Endometrial microvascular endothelial cells (primary cell): ENCODE data around the gene LMTK2. TPM values are rescaled to one million over a fixed set of nuclear protein-coding genes. Genes with fewer than 3 reads are reported as not detected.

Experiments
- in situ Hi-C: cut with HindIII; loops from 2 replicates; pipeline ENCODE4 v1.10.0; 2017; ENCODE audit warnings: low sequenced_read_pairs, low pct_unique_long_range_greater_than_20kb; ENCODE audit errors: inconsistent ontology term
- total RNA-seq: library from RNA; depleted of rRNA; stranded (reverse); fragments of >200 nt; gene quantifications from one replicate; pipeline ENCODE4 v1.2.3, GENCODE V29; 2015; ENCODE audit errors: inconsistent ontology term

LMTK2 gene
- total RNA-seq, 1 donor from 2014 or later: 11.1 TPM

DNA sequence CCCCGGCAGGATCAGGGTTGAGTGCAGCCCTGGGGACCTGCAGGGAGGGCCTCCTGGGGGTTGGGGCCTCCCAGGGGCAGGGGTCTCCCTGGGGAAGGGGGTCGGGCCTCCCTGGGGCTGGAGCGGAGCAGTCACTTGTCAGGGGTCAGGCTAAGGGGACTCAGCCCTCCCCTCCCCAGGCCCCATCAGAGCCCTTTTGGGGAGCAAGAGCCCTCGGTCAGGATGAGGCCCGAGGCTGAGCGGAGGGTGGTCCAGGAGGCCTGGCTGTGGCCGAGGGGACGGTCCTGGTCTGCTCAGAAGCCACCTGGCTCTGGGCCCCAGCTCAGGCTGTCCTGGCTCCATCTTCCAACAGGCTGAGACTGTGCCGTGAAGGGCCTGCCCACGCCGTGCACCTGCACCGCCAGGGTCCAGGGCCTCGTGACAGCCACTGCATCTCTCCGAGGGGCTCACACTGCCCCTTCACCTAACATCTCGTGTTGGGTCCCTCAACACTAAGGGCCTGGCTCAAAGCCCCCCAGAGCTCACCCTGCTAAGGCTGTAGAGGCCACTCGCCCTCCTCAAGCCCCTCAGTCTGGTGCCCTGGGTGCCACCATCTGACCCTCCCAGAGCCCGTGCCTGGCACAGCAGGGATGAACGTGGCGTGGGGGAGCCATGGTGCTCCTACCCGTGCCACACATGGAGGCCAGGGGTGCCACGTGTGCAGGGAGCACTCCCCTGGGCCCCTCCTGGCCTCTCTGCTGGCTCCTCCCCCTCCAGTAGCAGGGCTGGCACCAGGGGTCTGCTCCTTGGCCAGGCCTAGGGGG is 117.4 kb downstream of the LMTK2 start:
- in situ Hi-C loops: no loop called here

DNA sequence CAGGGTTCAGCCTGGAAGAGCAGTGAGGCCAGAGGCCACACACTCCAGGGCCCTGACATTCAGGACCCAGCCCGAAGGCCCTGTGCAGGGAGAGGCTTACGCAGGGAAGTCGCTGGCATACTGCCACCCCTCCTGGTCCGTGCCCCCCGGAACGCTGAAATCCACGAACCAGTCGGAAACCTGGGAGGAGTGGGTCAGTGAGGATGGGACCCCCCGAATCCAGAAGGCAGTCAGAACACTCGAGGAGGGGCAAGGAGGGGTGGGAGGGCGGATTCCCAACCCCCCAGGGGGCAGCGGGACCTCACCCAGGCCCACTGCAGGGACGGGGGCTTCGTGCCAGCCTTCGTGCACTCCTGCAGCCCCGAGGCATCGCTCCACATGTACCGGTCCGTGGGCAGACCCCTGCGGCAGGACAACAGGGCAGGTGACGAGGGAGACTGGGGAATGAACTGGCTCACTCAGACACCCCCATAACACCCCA is 118.1 kb downstream of the LMTK2 start:
- in situ Hi-C loops: no loop called here

DNA sequence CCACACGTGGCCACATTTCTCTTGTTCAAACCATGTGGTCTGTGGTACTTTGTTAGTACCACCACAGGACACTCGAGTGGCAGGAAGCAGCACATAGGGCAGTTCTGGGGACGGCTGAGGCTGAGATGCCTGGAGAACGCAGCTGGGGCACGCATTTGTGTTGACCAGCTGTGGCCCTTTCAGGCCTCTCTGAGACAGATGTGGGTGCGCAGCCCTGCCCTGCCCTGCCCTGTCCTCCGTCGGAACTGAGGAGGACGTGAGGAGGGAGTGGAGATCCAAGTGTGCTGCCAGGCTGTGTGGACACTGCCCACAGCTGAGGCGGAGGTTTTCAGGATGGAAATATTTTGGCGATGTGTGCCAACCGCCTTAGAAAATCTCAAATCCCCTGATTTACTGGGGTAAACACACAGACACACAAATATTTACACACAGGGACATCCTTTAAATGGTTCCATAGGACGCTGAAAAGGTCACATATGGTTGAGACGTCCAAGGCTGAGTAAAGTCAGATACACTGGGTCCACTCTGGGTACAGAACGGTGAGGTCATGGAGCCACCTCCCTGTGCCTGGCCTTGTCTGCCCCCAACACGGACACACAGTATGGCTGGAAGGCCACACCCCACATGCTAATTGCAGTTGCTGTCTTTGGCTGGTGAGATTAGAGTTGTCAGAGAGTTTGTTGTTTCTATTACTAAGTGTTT is 119.4 kb downstream of the LMTK2 start:
- in situ Hi-C loops: no loop called here

DNA sequence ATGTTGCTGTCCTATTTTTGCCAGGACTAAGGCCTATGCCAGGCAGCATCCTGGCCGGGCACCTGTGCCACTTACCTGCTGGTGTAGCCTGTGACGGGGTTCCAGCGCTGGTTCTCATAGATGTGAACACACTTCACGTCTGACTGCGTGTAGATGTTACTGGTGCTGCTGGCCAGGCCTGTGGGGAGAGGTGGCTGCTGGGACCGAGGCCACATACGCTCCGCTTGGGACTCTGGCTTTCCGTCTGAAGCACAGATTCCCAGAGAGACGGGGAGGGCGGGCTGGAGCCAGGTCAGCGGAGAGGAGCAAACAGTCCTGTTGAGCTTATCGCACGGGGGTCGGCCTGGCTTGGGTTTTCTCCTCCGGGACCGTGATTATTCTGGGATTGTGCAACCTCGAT is 121.3 kb downstream of the LMTK2 start:
- in situ Hi-C loops: no loop called here

DNA sequence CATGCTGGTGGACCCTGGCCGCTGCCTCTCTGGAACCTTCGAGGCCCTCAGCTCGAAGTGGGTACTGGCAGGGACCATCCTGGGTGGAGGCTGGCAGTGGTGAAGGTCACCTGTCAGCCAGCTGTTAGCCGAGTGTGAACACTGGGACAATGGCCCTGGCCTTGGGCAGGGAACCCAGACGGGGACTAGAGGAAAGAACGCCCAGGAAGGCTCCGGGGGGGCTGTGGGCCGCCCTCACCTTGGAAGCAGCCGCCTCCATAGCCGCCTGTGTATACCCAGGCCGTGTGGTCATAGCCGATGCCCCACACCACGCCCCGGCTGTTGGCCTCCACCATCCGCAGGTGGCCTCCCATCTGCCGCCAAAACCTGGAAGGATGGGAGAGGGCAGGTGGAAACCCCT is 122.1 kb downstream of the LMTK2 start:
- in situ Hi-C loops: no loop called here

DNA sequence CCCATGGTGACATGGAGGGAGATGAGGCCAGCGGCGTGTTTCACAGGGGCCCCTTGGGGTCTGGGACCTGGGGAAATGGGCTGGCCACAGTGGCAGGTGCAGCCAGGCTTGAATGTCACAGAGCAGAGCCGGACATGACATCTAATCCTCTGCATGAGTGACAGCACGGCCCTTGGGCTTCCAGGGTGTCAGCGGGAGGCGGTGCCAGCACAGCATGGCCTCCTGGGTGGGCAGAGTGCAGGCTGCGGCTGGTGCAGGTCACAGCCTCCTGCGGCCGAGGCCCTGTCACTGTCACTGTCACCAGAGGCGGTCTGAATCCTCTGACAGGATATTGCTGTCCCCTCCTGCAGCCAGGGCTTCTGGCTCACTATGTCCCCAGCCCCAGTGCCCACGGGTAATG is 122.8 kb downstream of the LMTK2 start:
- in situ Hi-C loops: no loop called here

DNA sequence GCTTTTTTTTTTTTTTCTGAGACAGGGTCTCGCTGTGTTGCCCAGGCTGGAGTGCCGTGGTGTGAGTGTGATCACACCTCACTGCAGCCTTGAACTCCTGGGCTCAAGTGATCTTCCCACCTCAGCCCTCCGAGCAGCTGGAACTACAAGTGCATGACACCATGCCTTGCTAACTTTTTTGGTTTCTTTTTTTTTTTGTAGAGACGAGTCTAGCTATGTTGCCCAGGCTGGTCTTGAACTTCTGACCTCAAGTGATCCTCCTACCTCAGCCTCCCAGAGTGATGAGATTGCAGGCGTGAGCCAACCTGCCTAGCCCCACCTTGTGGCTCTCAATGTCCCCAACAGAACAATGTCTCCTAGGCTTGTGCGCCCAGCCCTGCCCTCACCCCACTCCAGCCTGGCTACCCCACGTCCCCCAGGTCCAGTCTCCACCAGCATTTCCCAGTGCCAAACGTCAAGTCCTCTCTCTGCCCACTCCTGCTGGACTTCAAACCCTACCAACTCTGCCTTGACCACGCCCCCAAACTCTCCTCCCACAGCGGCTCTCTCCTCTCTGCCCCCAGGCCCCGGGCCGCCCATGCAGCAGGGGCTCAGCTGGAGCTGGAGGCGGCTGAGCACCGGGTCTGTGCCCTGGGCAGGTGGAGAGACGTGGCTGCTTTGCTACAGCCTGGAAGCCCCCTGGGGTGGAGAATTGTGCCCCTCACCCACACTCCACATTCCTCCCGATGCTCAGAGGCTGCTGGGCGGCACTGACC is 123.5 kb downstream of the LMTK2 start:
- in situ Hi-C loops: no loop called here

DNA sequence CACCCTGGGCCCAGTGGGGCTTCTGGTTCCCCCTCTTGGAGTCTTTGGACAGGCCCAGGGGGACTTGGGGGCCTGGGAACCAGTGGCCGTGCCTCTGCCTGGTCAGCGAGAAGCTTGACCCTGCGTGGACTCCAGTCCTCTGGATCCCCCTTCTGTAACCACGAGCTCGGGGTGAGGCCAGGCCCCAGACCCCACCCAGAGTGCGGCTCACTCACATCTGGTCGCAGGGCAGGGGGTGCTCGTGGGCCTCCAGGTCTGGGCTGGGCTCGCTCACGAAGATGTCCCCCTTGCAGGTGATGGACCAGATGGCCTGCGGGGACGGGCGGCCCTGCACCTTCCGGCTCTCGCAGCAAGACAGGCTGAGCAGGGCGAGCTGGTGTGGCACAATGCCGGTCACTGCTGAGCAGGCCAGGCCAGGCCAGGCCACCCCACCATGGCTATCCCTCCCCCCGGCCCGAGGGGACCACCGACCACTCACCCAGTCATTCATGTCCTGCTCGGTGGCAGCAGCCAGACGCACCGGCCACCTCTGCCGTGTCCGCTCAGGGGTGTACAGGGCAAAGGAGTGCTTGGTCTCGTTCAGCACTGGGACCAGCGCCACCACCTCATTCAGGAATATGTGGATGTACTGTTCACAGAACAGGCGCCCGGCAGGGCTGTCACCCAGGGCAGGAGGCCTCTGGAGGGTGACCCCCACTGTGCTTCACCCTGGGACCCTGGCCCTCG is 124.2 kb downstream of the LMTK2 start:
- in situ Hi-C loops: no loop called here

DNA sequence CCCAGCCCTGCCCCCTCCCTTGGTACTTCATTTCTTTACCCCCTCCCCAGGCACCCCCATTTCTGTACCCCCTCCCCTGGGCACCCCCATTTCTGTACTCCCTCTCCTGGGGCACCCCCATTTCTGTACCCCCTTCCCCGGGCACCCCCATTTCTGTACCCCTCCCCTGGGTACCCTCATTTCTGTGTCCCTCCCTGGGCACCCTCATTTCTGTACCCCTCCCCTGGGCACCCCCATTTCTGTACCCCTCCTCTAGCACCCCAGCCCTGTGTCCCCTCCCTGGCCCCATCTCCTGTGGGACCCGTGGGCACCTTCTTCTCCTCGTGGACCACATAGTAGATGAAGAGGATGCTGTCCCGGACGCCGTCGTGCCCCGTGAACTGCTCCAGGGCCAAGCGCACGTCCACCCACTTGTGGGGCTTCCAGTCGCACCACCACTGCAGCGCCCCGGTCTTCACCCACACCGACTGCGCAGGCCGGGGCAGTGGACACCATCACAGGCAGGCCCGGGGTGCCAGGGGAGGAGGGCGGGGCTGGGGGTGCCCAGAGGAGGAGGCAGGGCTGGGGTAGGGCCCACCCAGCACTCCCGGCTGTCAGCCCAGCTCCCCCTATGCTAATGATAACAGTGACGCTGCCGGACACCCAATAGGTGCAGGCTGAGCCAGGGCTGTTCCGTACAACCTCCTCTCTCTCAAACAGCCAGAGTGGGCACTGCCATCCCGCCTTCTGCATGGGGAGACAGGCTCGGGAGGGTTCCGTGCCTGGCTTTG is 125.0 kb downstream of the LMTK2 start:
- in situ Hi-C loops: no loop called here

DNA sequence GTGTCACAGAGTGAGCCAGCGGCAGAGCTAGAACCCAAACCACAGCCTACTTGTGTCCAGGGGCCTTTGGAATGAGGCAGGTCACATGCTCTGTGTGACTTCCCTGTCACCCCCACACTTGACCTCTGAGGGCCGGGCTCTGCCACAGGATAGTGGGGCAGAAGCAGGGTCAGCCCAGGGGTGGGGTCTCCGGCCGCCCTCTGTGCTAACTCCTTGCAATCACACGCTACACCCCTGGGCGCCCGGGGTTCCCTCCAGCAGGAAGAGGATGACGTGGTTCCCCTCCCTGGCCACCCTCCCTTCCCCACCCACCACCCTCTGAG is 125.6 kb downstream of the LMTK2 start:
- in situ Hi-C loops: no loop called here

DNA sequence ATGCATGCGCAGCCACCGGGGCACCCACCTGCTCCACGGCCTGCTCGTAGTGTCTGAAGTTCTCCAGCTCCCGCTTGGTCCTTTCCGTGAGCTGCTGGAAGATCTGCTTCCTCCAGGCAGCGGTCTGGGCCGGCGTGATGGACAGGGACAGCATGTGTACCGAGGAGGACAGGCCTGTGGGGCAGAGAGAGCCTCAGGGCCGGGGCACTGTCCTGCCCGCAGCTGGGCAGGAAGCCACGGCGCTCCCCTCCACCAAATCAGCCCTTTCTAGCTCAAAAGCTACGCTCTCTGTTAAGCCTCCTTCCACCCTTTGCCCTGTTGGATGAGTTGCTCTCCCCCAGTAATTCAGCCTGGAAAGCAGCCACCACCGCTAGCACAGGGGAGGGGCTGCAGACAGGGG is 126.1 kb downstream of the LMTK2 start:
- in situ Hi-C loops: no loop called here

DNA sequence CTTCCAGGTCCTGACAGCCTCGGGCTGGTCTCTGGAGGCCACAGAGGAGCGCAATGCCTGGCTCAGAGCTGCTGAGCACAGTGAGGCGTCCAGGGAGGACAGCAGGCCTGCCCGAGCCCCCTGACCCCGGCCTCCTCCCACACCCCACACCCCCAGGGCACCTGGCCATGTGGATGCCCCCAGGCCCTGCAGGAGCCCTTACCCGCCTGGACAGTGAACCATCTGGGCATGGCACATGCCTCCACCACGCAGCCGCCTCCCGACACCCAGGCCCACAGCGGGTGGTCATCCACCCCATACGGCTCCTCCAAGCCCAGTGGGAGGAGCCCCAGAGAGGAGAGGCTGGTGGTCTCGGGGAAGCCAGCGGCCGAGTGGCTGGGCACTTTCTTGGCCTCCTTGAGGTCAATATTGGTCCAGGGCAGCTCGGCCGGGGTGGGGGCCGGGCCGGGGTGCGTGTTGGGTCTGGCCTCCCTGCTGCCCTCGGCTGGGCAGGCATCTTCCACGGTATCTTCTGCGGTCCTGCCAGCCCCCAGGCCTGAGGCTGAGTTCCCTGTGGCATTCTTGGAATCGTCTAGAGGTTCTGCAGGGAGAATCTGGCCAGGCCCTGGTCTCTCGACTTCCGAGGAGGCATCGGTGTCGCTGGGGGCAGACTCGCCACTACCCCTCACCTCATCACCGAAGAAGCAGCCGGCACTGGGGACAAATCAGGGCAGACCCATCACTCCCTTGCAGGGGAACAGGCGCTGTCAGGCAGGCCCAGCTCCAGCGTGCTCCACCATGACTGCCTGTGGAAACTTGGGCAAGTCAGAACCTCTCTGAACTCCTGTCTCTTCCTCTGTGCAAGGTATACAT is 126.8 kb downstream of the LMTK2 start:
- in situ Hi-C loops: no loop called here

DNA sequence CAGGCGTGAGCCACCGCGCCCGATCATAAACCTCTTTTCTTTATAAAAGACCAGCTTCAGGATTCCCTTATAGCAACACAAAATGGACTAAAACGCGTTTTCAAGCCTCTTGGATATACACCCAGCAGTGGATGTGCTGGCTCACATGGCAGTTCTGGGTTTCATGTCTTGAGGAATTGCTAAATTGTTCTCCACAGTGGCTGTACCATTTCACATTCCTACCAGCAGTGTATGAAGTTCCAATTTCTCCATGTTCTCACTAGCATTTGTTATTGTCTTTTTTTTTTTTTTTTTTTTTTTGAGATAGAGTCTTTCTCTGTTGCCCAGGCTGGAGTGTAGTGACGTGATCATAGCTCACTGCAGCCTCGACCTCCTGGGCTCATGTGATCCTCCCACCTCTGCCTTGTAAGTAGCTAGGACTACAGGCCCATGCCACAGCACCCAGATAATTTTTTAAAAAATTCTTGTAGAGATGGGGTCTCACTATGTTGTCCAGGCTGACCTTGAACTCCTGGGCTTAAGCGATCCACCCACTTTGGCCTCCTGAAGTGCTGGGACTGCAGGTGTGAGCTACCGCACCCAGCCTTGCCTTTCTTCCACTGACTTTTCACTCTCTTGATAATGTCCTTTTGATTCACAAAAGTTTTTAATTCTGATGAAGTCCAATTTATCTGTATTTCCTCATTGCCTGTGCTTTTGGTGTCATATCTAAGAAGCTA is 127.9 kb downstream of the LMTK2 start:
- in situ Hi-C loops: no loop called here

DNA sequence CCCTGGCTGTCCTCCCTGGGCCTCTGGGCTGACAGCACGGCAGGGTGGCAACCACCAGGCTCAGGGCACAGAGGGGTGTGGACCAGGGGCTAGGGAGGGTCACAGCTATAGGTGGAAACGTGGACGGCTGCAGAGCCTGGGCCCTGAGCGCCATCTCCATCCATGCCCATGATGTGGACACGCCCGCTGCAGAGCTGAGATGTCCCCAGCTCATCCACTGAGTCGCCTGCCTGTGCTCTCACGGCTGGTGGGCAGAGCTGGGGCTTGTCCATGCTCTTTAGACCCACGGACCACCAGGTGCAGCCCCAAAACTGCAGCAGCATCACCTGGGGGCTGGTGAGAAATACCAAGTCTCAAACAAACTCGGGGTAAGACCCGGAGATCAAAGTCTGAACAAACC is 129.2 kb downstream of the LMTK2 start:
- in situ Hi-C loops: no loop called here

DNA sequence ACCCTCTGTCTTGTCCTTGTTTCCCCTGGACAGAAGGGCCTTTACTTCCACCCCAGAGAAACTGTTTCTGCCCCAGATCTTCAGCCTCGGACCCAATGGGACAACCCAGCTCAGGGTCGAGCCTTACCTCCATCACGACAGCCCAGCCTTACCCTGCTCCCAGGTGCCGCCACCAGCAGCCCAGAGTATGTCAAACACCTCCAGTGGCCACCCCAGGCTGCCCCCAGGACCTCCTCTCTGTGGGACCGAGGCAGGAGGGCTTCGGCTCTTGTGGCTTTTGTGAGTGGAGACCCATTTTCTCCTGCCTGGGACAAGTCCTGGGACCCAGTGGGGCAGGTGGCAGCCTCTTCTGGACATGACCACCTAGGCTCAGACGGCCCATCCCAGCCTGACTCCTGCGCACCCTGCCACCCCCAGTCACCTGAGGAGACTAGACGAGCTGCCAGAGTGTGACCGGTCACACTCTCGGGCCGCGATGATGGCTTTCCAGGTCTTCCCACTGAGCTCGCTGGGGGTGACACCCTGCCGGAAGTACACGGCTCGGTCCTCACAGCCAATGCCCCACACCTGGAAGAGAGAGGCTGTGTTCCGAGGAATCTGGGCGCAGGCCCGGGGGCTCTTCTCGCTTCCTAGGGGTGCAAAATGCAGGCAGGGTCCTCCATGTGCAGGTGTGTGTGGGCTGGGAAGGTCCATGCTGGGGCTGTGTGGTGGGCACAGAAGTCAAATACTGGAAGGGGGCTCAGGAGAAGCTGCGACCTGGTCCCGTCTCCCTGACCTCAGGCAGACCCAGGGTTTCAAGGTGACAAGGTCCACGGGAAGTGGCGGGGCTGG is 129.9 kb downstream of the LMTK2 start:
- in situ Hi-C loops: no loop called here

DNA sequence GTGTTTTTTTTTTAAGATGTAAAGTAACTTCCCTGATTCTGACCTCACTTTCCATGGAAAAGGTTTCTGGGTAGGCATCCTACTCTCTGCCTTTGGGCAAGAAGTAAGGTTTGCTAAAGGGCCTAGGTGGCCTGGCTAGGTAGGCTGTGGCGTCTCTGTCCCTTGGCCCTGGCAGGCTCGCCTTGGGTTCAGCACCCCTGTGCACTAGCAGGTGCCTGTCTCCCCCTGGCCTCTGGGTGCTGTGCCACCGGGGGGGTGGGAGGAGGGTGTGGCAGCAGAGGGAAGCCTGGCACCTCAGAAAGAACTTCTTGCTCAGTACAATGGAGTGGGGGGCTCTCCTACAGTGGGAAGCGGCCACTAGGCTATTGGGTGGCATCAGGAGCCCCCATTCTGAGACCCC is 131.4 kb downstream of the LMTK2 start:
- in situ Hi-C loops: no loop called here
